NCI-H69 (cell line): ENCODE measurements around the gene VWF.

ENCODE experiments used
- DNase-seq: peaks from one replicate; lab custom pipeline; 2025; lab: John Stamatoyannopoulos, UW

The VWF gene

DNA sequence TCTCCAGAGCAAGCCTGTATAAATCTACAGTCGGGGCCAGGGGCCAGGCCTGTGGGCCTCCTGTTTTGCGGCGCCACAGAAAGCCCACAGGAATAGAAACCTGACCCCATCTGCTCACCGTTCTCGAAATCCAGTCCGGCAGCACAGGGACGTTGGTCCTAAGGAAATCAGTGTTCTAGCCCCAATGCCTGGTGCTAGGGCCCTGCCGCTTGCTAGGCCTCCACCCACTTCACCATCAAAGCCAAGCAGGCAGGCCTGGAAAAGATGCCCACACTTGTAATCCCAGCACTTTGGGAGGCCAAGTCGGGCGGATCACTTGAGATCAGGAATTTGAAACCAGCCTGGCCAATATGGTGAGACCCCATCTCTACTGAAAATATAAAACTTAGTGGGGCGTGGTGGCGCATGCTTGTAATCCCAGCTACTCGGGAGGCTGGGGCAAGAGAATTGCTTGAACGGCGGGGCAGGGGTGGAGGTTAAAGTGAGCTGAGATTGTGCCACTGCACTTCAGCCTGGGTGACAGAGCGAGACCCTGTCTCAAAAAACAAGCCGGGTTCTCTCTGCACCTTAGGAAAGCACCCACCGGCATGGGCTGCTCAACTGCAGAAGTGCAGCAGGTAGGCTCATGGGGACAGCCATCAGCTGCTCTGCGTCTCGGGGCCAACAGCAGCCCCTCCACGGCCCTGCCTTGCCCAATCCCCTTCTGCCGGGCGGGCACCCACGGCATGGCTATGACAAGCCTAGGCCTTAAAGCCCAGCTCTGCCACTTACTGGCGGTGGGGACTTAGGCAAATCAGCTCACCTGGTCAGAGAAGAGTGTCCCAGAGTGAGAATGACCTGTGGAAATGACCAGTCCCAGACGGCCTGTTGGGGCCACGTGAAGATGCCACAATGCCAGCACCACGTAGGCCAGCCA is 47.4 kb downstream of the VWF start:
- no peak for DNase-seq

DNA sequence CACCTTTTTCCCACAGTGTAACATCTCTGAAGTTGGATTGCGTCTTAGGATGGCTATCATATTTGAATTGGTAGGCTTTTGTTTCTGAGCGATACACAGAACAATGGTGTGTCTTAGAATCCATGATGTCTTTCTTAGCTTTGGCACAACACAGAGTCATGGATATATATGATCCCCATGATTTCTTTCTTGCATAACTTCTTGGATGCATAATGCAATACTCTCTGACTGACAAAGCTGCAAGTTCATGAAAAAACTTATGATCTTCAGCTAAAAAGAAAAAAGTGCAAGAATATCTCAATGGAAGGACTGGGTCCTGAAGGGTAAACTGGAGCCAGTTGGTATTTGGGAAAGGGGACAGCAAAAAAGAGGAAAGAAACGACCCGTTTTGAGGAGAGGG is 48.1 kb downstream of the VWF start:
- no peak for DNase-seq

DNA sequence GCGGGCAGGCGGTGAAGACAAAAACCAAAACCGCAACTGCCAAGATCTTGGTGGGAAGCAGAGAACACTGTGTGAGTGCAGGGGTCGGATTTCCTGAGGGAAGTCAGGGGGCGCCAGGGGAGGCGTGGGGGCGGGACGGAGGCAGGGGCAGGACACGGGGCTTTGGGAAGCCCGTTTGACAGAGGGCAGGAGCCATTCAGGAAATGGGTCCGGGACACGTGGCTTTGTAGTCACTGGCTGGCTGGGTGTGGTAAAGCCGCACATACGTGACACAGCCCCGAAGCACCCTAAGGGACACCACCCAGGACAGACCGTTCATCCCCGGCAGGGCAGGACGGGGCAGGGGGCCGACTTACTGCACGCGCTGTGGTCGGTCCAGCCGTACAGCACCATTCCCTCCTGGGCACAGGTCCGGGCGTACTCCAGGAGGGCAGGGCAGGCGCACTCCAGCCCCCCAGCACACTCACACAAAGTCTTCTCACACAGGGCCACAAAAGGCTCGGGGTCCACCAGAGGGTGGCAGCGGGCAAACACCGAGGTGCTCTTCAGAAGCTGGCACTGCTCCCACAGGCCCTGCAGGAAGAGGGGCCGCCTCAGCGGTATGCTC is 49.4 kb downstream of the VWF start:
- no peak for DNase-seq

DNA sequence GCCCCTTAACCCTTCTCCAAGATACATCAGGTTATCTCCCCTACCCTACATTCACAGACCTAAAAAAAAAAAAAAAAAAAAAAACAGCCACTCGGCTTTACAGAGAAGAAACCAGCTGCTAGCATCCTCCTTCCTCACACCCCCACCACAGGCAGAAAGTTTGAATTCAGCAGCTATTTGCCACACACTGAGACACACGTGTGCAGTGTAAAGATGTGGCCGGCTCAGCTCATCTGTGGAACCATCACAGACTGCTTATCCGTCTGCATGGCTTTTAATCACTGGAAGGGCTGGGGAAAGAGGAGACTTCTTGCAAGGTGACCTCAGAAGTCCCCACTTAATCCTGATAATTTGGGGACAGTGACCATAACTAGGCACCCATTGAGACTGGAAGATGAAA is 50.0 kb downstream of the VWF start:
- no peak for DNase-seq

DNA sequence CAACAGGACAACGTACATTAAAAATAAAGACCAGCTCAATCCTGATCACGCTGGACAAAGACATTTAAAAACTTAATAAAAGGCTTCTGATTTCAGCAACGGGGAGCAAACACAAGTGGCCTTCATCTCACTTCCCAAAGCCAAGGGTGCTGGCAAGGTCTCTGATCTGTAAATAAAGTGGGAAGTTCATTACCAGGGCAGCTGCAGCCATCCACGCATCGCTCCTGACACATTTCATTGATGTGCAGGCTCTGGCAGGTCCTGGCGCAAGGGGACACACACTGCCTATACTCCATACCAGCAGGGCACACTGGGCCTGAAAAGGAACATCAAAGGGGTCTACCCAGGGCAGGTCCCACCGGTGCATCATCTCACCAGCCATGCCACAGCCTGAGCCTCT is 51.0 kb downstream of the VWF start:
- DNase-seq, result no peak

DNA sequence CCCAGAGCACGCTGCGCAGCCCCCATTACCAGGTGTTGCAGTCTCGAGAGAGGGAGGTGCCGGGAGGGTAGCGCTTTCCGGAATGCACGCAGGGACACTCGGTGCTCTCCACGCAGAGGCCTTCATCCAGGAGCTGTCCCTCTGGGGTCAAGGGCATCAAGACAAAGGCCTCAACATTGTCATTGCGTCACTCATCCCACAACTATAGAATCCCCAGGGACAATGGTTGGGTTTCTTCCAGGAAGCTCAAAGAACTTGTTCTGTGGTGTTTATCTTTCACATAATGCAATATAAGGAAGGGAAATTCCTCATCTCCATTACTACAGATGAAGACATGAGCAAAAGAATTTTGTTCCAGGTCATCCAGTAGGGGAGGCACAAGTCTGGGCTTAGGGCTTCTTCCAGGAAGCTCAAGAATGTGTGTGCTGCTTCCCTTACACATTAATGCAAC is 52.1 kb downstream of the VWF start:
- DNase-seq, result no peak

DNA sequence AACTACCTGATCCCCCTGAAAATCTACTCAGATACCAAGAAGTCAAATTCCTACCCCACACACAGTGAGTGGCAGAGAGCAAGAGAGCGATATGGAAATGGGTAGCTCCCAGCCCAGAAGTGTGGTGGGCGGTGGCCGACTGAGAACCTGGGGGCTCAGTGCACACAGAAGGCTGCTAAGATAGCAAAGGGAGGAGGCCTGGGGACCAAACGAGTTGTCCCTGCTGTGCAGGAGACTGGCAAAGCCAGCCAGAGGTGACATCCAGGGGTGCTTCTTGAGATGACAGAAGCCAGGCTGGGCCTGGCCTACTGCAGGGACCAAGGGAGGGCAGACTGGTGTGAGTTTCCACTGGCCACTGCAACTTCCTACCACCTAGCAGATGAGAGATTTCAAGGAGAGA is 52.9 kb downstream of the VWF start:
- no peak for DNase-seq

DNA sequence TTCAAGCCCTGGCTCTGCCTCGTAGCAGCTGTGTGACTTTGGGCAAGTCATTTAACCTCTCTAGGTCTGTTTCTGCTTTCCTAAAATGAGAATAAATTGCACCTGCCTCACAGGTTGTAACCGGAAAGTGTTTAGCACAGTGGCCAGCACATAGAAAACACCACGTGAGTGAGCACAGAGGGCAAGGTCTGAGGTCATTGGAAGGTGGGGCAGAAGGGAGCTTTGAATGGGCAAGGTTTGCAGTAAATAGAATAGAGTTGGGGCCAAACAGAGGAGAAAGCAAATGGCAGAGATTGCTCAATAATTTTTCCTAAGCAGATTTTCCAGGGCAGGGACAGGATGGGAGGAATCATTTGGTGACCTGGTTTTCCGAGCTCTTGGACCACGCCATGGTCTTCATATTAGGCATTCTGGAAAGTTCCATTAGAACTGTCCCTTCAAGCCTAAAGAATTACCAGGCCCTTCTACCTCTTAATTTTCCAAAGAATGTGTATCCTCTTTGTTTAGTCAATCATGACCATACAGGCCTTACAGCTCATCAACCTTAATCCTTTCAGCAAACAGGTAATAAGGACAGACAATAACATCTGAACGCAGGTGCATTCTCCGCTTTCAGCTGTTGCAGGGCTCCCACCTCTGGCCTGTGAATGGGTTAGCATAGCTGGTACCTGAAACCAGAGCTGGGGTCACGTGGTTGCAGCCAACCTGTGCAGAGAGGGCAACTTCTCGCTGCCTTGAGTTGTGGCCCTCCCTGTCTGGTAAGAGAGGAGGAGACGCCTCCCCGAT is 53.8 kb downstream of the VWF start:
- DNase-seq, result peak; percentile 53

DNA sequence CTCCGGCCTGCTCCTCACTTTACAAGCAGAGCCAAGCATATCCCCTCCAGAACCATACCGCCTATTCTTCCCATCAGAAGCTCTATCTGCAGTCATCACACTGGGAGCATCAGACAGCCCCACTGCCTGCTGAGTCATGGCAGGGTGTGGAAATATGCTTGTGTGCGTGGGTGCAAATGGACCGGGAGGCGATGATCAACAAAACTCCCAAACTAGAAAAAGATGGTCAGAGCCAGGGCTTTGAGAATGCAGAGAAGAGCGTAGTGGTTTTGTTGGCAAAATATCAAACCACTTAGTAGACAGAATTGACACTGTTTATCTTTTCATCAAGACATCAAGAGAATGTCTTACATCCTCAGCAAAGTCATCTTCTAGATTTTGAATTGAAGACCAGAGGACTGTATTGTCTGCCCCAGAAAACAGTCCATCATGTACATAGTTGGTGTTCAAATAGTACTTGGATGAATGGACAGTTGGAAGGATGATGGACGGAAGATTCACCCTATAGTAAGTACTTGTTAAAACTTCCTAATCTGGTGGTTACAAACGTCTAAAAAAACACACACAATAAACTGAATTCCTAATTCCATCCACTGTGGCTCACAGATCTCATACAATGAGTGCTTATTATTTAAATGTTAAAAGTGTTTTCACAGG is 54.9 kb downstream of the VWF start:
- no peak for DNase-seq

DNA sequence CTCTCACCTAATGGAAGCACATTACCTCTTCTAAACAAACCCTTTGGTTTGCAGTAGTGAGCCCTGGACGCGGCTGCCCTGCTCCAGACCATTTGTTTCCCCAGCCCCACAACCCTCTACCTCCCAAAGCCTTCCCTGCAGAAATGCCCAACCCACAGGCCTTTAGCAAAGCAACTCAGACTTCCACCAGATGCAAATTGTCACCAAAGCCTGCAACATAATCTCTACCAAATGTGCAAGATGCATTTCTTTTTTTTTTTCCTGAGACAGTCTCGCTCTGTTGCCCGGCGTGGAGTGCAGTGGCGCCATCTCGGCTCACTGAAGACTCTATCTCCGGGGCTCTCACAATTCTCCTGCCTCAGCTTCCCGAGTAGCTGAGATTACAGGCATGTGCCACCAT is 56.2 kb downstream of the VWF start:
- no peak for DNase-seq

DNA sequence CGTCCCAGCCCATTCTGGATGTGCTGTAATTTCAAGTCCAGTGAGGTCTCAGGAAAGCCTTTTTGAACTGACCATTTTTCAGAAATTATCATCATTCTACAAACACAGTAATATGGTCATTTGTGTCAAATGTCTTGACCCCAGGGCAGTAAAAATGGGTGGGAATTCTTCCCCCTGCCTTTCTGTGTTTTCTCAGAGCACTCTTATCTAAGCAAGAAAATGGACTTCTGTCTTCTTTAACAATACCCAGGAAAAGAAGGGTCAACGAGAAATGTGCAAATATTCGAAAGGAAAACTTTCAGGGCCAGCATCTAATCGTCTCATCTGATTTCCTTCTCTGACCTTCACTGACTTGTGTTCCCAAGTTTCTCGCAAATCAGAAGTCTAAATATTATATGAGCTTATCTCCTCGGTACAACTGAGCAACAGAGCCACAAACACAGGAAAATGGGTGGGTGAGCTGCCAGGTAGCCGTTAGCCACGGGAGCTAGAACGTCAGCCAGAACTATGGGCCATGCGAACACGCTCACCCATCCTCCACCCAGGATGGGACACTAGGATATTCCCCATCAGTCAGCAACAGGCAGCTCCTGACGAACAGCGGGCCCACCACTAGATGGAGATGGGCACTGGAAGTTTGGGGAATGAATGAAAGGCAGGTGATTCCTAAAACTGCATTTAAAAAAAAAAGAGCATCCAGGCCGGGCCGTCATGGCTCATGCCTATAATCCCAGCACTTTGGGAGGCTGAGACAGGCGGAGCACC is 57.1 kb downstream of the VWF start:
- DNase-seq, result no peak

DNA sequence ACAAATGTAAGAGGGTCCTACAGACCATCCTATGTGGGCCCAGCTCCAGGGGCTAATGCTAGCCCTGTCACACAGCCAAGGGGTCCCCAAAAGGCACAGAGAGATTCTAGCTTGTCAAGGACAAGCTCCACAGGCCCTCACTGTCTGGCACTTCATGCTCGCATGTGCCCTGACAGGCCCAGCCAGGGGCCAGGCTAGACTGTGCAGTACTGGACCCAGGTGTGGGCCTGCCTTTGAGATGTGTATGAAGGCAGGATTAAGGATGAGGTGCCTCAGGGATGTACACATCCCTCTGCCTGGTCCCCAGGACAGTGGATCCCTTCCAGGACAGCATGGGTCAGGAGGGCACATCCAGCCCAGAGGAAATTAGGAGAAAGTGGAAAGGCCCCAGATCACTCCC is 57.8 kb downstream of the VWF start:
- DNase-seq, result no peak

DNA sequence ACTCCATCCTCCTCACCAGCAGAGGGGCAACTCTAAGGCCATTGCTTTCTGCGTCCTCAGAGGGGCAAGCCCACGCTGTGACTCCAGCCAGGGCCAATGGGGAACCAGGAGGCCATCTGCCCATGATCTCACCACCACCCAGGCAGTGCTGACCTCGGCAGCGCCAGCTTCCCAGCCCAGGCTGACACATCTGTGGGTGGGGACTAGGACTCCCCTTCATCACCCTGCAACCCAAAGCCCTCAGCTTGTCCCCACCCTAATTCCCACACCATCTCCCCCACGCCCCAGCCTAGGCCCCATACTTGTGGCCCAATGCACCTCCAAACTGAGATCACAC is 58.6 kb downstream of the VWF start:
- no peak for DNase-seq

DNA sequence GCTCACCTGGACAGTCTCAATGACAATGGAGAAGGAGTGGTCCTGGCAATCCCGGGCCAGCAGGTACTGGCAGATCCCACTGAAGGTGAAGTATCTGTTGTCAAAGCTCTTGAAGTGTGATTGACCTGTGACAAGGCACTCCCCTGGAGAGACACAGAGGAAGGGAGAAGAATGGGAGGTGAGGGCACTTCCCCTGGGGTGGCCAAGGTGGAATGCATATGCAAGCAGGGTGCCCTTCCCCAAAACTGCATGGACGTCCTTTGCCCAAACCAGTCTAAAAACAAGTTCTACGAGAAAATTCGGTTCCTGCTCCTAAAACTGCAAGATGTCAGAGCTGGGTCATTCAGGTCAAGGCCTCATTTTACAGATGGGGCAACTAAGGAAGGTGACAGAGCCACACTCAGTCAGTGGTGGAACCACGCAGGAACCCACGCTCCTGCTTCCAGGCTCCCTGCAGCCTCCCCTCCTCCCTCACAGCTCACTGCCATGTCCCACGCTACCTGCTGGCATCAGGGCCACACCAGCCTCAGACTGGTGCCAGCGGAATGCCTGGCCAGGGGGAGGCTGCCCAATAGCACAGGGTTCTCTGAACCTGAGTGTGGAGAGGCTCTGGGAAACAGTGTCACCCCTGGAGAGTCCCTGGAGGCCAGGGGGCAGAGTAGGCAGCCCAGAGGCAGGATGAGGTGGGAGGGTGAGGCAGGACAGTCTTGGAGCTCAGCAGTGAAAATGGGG is 59.2 kb downstream of the VWF start:
- no peak for DNase-seq

DNA sequence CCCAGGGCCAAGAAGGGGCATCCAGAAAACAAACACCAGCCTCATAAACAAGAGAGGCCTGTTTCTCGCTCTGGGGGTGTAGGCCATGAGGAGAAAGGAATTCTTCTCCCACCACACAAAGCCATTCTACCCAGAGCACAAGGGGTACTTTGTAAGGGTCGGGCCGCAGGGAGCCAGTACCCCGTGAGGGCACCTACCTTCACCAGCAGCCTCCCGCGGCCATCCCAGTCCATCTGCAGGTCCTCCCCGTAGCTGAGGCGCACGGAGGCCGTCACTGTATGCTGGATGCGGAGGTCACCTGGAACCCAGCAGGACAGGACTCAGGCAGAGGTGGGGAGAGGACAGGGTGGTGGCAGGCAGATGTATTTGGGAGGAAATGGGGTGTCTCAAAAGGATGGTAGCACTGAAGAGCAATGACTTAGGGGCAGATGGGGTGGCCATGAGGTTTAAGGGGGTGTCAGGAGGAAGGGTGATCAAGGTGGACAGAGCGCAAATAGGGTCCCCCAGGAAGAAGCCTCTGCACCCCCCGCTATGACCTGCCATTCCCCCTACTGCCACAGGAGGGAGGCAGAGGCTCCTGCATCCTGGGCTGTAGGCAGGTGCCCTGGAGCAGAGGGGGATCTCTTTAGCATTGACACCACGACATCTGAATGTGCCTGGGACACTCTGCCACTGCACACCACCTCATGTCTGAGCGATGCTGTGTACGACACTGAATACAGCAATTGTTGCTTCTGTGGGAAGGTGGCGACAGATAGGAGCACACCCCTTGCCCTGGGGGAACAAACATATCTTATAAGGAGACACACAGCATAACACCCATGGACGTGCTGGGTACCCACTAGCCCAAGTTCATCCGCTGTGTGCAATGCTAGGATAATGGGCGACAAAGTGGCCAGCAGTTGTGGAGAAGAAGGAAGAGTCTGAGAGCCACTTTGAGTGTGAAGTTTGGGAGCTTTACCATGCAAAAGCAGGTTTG is 61.4 kb downstream of the VWF start:
- peak; percentile 56 for DNase-seq

DNA sequence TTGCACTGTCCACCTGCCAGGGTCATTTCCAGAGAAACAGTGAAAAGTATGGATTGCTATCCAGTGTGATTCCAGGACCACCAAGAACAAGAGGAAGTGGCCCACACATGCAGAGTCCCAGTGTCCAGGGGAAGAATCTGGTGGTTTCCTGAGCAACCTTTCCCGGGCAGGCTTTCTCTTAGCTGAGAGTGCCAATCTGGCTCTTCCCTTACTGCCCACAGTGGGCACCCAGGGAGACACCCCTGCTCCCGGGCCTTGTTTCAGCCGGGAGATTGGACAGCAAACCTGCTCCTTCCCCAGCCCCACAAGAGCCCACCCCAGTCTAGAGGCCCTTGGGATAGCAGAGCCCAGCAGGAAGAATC is 62.1 kb downstream of the VWF start:
- no peak for DNase-seq

DNA sequence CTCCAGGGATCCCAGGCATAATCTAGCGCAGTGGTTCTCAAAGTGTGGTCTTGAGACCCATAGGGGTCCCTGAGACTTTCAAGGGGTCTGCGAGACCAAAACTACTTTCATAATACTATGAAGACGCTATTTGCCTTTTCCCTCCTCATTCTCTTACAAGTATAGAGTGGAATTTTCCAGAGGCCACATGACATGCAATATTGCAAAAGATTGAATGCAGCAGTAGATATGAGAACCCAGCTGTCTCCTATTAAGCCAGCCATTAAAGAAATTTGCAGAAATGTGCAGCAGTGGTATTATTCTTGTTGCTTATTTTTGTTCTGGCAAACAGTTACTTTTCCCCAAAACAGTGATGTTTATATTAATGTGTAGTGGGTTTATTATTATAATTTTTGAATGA is 62.8 kb downstream of the VWF start:
- no peak for DNase-seq

DNA sequence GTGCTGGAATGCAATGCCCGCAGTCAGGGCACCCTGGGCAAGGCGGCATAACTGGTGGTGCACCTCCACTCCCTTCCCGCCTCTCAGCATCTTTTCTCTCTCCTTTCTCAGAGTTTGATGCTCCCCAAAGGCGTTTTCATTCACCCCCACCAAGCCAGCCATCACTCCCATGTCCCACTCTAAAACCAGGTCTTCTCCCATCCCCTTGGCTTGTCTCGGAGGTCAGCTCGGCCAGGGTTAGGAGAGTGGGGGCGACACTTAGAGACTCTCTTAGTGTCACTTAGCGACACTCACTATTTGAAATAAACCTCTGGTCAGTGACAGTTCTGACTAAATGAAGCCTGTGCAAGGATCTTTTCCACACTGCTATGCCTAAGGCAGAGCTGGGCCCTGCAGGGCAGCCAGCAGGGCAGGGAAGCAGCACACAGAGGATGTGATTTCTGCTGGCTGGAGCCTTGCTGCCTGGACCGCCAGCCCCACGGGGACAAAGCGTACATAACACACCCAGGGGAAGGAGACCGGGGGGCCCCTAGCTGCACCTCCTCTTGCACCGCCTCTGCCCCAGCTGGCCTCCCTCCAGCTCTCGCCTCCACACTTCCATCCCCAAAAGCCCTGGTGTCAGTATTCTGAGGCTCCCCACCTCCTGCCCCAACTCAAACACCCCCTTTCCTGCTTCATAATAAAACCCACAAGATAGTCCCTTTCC is 64.5 kb downstream of the VWF start:
- DNase-seq, result no peak

DNA sequence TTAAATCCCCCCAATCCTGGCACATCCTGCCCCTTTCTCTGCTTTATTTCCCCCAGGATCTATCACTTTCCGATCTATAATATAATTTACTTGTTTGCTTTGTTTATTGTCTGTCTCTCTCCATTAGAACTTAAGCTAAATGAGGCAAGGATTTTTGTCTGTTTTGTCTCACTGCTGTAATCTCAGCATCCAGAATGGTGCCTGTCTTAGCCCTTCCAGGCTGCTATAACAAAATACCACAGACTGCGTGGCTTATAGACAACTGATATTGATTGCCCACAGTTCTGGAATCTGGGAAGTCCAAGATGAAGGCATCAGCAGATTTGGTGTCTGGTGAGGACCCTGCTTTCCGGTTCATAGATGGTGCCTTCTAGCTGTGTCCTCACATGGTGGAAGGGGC is 65.2 kb downstream of the VWF start:
- DNase-seq, result no peak
